ENCODE data around the gene HMGB3. TPM values are rescaled to one million over a fixed set of nuclear protein-coding genes. Genes with fewer than 3 reads are reported as not detected.

Gene HMGB3
- total and polyA plus RNA-seq, 8 donors, result 30.2 to 180 (median 116) TPM

- no peak for TF ChIP-seq CTCF (IDR thresholded peaks at IDR 0.05)
- H3K36me3 ChIP-seq, result no peaks in the 10 kb centered on the region
- no peak for ATAC-seq
Measured at GRCh38 chrX:150968862-150969720, 14.0 kb upstream of the HMGB3 start.

DNA sequence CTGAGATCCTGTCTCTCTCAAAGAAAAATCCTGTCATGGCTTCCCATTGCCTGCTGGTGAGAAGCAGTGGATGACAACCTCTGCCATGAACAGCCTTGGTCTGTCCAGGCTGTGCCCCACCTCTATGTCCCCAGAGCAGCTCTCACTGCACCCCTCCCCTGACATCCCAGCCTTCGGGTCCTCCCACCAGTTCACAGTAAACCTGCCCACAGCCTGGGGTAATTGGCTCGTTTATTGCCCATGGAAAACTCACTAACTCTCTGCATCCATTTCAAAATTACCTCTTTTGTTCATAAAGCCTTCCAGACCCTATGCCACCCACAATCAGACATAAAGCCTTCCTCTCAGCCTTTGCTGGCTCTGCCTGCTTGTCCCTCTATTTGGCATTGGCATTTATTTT is 10.7 kb upstream of the HMGB3 start:
- no peaks in the 10 kb centered on the region for H3K27me3 ChIP-seq
- H3K4me1 ChIP-seq, result no peaks in the 10 kb centered on the region
- H3K9me3 ChIP-seq, result no peaks in the 10 kb centered on the region
- H3K36me3 ChIP-seq, result no peaks in the 10 kb centered on the region
- ATAC-seq (no peak), DNase-seq (no peak)
- no peak overlapping the region for H3K27ac ChIP-seq
- intact Hi-C loops (cut with DNase I), result no loop called here
- no peak overlapping the region for H3K4me3 ChIP-seq
- no peak for TF ChIP-seq CTCF (IDR thresholded peaks at IDR 0.05)

More at GRCh38 chrX:150968862-150969720, 14.0 kb upstream of the HMGB3 start:
- Histone ChIP-seq H3K4me3 (no peak overlapping the region), H3K27me3 (no peaks in the 10 kb centered on the region), H3K9me3 (no peaks in the 10 kb centered on the region), H3K4me1 (no peaks in the 10 kb centered on the region), H3K27ac (no peak overlapping the region)
- DNase-seq, result no peak
- intact Hi-C loops (cut with DNase I), result no loop called here

- H3K4me3 ChIP-seq, result no peak overlapping the region
- no peaks in the 10 kb centered on the region for H3K36me3 ChIP-seq
- intact Hi-C loops (cut with DNase I), result no loop called here
- H3K27ac ChIP-seq, result no peak overlapping the region
- no peaks in the 10 kb centered on the region for H3K27me3 ChIP-seq
- ATAC-seq (no peak), DNase-seq (no peak)
- H3K9me3 ChIP-seq, result no peaks in the 10 kb centered on the region
- H3K4me1 ChIP-seq, result no peaks in the 10 kb centered on the region
- no peak for TF ChIP-seq CTCF (IDR thresholded peaks at IDR 0.05)
Measured at GRCh38 chrX:150975655-150976390, 7.3 kb upstream of the HMGB3 start.

GRCh38 chrX:150977411-150978162 is 5.5 kb upstream of the HMGB3 start:
- Histone ChIP-seq H3K4me3 (no peak overlapping the region), H3K9me3 (no peaks in the 10 kb centered on the region), H3K27me3 (no peaks in the 10 kb centered on the region), H3K36me3 (no peaks in the 10 kb centered on the region), H3K4me1 (no peaks in the 10 kb centered on the region), H3K27ac (no peak overlapping the region)
- ATAC-seq (no peak), DNase-seq (no peak)
- intact Hi-C loops (cut with DNase I), result no loop called here
- TF ChIP-seq CTCF (IDR thresholded peaks at IDR 0.05), result no peak

DNA sequence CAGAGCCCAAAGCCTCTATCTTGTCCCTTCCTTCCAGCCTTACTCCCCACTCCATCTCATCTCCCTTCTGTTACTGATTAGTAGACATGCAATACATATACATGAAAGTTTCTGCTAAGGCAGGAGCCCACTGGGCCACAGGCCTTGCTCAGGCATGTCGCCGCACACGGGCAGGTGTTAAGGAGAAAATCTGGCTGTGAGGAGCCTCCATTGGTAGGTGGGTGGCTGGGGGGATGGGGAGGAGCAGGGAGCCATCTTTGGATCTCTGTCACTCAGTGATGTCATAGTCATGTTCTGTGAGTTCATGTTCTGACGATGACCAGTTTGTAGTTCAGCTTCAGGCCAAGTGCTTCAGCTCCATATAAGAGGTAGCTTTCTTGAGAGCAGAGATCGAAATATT is 2.9 kb upstream of the HMGB3 start:
- Histone ChIP-seq H3K27me3 (no peaks in the 10 kb centered on the region), H3K4me3 (no peak overlapping the region), H3K27ac (no peak overlapping the region), H3K36me3 (no peaks in the 10 kb centered on the region), H3K9me3 (no peaks in the 10 kb centered on the region), H3K4me1 (no peaks in the 10 kb centered on the region)
- intact Hi-C loops (cut with DNase I), result no loop called here
- TF ChIP-seq CTCF (IDR thresholded peaks at IDR 0.05), result no peak
- ATAC-seq (no peak), DNase-seq (no peak)

Data from left lung (tissue), 10 donors.